Superior temporal gyrus (tissue), 1 donor: ENCODE results near the gene NUP98.
A peak's percentile ranks its signal among the peaks of the same experiment; 100 is the strongest.

ENCODE experiments used
- DNase-seq: peaks from one replicate; pipeline ENCODE4 v3.0.0-alpha.2; 2016; ENCODE audit errors: extremely low spot score

The NUP98 gene

DNA sequence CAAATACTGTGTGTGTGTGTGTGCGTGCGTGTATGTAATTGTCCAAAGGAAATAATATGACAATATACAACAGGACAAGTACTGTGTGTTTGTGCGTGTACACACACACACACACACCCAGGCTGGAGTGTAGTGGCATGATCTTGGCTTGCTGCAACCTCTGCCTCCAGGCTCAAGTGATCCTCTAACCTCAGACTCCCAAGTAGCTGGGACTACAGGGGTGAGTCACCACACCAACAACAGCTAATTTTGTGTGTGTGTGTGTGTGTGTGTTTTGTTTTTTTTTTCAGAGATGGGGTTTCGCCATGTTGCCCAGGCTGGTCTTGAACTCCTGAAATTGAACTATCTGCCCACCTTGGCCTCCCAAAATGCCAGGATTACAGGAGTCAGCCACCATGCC is 61.5 kb downstream of the NUP98 start:
- DNase-seq: no peak

- peak; percentile 76 for DNase-seq
These were observed 64.5 kb downstream of the NUP98 start for GRCh38 chr11:3732671-3733436.

DNA sequence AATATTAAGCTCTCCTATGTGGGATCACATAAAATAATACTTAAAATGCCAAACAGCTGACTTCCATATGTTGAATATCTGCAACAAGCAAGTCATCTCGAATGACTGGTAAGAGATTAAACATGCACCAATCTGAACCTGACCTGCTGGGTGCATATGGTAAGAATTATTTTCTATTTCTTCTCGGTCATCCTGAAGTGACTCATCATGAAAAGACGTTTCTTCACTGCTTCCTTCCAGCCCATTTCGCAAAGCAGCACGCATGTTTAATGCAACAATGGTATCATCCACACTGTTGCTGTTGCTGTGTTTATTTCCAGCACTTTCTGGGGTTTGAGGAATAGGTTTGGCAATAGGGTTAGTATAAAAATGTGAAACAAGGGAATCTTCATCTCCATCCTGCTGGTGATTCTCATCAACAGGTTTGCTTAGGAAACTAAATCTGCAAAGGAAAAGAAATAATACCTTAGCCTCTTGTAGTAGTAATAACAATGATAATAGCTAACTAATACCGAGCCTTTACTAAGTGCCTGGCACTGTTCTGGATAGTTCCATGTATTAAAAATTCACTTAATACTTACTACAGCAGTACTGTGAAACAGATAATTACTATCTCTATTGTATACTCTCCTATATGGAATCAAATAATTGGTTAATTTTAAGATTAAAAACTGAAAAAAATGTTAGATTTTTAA is 74.2 kb downstream of the NUP98 start:
- no peak for DNase-seq

DNA sequence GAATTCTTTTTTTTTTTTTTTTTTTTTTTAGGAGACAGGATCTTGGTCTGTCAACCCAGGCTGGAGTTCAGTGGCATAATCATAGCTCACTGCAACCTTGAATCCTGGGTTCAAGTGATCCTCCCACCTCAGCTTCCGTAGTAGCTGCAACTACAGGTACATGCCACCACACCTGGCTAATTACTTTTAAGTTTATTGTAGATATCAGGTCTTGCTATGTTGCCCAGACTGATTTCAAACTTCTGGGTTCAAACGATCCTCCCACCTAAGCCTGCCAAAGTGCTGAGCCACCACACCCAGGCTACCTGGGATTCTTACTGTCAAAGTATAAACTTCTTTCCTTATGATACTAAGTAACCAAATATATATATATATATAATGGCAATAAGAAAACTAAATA is 75.3 kb downstream of the NUP98 start:
- no peak for DNase-seq

DNA sequence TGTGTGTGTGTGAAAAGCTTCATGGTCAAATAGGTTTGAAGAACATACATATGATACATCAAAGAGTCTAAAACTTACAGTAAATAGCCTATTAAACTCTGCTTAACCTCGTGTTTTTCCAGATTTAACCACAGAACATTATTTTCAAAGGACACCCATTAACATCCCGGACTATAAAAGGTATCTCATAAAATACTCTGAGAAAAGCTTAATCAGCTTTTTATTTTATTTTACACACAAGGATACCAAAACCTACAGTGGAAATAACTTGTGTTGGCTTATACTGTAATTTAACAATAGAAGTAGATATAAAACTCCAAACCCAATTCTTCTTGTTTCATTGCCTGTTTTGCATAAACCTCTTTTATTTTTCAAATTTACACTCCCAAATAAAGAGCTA is 76.4 kb downstream of the NUP98 start:
- no peak for DNase-seq

- no peak for DNase-seq
These were observed 85.1 kb downstream of the NUP98 start for GRCh38 chr11:3712274-3712673.

DNA sequence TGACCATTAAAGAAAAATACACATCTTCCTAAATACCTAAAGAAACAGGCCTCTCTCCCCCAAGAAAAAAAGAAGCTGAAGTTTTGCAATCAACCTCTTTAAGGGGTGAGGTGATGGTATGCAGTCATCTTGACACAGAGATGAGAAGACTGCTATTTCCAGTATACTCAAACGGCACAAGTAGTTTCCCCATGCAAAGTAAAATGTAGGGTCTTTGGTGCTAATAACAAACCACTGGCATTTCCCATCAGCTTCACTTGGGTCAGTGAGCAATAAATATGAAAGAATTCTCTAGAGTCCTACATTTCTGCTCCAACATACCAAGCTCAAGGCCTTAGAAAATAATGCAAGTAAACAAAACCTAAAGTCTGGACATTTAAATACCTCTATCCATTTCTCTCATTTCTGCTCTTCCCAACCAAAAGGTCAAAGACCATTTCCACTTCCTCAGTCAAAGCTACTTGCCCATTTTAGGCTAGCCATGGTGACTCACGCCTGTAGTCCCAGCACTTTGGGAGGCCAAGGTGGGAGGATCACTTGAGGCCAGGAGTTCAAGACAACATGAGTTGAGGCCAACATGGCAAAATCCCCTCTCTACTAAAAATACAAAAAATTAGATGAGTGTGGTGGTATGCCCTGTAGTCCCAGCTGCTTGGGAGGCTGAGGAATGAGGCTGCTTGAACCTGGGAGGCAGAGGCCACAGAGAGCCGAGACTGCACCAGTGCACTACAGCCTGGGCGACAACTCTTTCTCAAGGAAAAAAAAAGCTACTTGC is 86.7 kb downstream of the NUP98 start:
- no peak for DNase-seq

DNA sequence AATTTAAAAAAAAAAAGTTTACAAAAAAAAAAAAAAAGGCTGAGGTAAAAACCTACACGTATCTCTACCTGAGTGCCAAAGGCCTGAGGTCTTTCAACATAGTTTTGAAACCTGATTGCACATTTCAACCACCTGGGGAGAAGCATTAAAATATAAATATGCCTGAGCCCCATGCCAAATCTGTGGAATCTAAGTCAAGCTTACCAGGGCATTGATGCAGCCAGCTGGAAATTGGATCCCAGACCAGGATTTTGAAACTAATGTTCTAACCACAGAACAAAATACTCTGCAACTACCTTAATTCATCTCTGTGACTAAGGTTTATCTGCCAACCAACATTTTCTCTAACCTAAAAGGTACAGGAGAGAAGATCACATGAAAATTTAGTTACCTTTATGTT is 87.4 kb downstream of the NUP98 start:
- no peak for DNase-seq

GRCh38 chr11:3707176-3707575 is 90.2 kb downstream of the NUP98 start:
- DNase-seq: no peak

DNA sequence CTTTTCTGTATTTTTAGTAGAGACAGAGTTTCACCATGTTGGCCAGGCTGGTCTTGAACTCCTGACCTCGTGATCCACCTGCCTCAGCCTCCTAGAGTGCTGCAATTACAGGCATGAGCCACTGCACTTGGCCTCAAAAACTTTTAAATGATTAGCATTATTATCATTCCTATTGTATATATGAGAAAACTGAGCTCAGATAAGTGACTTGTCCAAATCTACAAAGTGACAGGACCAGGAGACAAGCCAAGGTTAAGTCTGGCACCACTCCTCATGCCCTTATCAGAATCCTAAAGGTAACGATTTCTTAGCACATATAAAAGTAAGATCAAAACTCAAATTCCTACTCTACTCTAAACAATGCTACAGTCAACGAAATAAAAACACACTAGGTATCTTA is 94.0 kb downstream of the NUP98 start:
- no peak for DNase-seq

DNA sequence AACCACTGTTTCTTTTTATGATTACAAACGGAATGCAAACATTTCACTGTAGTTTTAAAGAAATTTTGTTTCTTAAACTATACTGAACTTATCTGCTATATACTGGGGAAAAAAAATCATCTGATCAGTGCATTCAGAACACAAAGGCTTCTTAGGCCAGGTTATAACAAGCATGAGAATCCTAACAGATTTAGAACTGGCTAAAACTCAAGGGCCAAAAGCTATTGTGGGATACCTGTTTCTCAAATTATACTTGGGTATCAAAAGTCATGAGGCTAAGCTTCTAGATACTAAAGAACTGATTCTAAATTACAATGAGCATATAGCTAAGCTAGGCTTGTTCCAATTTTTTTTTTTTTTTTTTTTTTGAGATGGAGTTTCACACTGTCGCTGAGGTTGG is 96.4 kb downstream of the NUP98 start:
- DNase-seq: no peak

GRCh38 chr11:3700410-3700809 is 96.9 kb downstream of the NUP98 start:
- no peak for DNase-seq

- no peak for DNase-seq
These were observed 110.6 kb downstream of the NUP98 start for GRCh38 chr11:3686751-3687150.

- DNase-seq: no peak
These were observed 111.4 kb downstream of the NUP98 start for GRCh38 chr11:3685923-3686322.

DNA sequence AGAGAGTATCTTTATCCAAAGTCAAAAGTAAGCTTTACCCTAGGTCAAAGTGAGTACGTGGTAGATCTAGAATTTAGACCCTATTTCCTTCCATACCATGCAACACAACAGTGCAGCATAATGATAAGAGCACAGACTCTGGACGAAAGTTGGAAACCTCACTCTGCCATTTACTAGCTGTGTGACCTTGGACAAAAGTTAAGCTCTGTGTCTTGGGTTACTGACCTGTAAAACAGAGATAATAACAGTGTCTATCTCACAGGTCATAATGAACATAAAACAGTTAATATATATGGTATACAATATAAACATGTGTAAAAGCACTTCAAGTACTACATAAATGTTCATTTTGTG is 112.6 kb downstream of the NUP98 start:
- DNase-seq: no peak

- DNase-seq: no peak
These were observed 113.1 kb downstream of the NUP98 start for GRCh38 chr11:3684129-3684818.

- DNase-seq: no peak
These were observed 114.3 kb downstream of the NUP98 start for GRCh38 chr11:3683039-3683438.

- DNase-seq: no peak
These were observed 118.3 kb downstream of the NUP98 start for GRCh38 chr11:3679077-3679476.

DNA sequence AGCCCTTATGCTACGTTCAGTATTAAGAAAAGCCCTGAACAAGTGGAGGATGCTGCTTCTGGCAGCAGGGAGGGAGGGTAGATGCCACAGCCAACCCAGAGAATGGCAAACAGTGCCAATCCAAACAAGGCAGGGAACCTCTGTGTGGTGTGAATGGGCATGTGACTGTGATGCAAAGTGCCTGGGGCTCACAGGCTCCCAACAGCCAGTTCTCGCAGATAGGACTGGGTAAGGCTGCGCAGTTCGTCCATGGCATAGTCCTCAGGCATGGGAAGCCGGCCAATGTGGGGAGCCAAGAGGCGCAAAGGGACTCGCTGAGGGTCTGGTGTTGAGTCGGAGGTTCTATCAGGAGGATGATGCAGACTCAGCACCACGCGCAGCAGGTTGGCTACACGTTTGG is 121.4 kb downstream of the NUP98 start:
- DNase-seq: no peak

DNA sequence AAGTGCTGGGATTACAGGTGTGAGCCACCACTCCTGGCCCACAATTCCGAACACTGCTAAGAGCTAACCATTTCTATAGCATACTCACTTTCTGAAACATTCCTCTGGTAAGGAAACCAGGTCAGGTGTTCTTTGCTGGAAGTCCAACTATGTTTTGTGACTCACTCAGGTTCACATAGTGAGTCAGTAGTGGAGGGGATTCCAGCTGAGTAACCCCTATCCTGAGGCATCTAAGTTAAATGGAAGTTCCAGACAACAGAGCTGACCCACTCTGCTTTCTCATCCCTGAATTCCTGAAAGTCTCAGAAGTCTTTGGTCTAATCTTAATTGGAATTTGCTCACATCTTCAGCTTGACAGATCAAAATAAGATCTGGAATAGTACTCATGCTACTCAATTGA is 123.2 kb downstream of the NUP98 start:
- no peak for DNase-seq

DNA sequence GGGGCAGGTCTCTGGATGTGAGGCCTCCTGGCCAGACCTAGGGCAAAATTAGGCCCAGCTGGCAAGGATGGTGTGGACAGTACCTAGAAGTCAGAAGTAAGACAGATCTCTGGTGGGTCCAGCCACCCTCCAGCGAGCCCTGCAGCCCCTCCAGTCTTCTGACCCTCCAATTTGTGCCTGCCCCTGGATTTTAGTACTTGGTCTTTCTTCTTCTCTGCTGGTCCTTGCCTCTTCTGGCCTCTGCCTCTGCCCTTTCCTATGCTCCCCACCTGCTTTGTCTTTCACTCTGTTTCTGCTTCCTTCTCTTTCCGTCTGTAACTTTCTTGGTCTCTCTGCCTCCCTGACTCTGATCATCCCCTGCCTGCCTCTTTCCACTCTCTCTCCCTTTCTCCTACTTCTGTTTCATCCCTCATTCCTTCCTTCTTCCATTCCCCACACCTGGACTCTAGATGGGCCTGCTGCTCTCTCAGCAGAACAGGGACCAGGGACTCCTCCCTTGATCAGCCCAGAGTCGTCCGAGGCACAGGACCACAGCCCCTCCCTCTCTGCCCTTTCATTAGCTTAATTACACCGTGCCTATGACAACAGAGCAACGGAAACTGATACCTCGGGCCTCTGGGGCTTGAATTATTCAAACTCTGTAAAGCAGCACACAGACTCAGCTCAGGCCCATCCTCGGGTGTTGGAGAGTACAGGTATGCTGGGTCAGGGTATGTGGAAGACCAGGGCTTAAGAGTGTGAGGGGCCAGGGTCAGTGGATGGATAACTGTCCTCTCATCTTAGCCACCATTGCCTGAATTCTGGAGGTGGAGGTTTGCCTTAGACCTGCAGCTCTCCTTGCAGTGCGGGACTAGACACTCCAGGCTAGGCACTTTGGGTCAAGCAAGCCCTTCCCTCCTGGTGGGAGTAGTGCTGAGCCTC is 125.8 kb downstream of the NUP98 start, which contains the start of gene CHRNA10:
CHRNA10 (minus strand) TSS at position 51 of the 921 bp plus-strand sequence. CDS start 72 bp downstream, outside the sequence.
- no peak for DNase-seq
